ENCODE results near the gene CADM1.

CADM1 gene

DNA sequence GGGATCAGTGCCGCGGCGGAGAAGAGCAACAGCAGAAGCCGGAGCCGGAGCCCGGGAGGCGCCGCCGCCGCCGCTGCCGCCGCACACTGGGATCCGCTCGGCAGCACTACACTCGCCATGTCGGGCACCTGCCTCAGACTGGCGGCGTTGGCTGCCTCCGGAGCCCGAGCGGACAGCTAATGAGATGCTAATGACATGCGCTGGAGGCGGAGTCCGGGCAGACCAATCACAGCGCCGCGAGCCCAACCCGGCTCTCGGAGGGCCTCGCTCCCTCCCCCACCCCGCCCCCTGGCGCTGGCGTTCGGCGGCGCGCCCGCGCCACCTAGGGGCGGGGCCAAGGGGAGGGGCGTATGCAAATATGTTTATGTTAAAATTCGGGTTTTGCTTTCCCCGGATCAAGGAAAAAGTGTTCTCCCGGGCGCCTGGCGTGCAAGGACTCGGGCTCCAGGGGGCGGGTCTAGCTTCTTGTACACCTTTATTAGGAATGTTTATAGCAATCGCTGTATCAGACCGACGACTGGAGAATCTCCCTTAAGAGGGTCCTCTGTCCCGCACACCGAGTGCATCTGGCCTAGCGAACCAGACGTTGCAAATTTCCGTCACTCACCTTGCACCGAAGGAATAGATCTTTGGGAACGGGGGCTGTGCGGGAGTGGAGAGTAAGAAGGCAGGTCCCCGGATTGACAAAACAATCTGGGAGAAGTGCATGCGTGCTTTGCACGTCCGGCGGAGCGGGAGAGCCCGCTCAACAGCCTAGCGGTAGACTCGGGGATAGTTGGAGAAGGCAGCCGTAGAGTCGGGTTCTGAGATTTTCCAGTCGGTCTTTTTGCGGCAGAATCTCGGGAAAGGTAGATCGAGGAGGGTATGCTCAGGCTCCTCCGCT is at the start of gene CADM1:
Gene CADM1, minus strand, starts transcription at position 140 of the 883 bp plus-strand sequence.
- peak; percentile 99 for DNase-seq

DNA sequence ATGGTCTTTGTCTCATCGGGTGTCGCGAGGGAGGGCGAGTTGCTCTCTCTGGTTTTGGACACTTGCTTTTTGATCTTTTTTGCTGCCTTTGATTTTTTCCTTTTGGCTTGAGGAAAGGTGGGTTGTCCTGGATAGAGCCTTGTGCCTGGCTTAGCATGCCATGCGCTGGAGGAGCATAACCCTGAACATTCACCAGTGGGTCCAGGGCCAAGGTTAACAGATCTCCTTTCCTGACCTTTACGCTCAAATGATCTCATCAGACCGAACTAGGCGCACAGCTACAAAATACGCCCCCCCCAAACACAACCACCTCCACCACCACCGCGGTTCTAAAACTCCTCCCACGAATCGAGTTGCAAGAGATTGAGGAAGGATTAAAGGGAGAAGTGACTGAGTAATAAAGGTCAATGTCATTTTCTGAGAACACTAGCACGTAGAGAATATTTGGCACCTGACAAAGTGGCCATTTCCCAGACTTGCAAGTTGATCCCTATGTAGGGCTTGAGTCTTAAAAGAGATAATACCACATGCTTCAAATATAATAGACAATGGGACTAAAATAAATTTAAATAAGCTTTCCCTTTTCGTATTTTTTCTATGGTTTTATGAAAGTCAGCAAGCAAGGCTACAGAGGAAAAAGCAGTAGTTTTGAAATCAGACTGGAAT is 48.7 kb upstream of the CADM1 start:
- no peak for DNase-seq

DNA sequence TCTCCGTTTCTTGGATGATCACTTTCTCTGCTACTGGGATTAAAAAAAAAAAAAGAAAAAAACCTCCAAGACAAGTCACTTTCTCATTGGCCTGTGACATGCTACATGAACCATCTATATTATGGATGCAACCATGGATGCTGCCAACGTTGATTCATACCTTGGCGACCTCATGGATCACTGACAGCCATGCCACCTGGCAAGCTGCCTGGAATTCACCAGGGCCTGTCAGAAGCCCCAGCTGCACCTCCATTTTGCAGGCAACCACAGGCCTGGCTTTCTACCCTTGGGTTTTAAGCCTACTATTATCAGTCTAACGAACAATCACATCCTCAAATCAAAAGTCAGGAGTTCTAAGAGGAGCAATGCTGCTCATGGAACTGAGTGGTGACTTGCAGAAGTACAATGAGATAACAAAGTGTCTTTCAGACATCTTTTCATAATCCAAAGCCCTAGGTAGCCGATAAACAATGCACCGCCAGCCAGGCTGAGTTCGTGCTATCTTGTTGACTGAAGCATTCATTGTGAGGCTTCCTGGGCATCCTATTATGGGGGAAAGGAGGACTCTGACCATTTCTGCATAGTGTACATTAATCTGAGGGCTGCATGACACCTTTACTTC is 48.0 kb upstream of the CADM1 start:
- no peak for DNase-seq

DNA sequence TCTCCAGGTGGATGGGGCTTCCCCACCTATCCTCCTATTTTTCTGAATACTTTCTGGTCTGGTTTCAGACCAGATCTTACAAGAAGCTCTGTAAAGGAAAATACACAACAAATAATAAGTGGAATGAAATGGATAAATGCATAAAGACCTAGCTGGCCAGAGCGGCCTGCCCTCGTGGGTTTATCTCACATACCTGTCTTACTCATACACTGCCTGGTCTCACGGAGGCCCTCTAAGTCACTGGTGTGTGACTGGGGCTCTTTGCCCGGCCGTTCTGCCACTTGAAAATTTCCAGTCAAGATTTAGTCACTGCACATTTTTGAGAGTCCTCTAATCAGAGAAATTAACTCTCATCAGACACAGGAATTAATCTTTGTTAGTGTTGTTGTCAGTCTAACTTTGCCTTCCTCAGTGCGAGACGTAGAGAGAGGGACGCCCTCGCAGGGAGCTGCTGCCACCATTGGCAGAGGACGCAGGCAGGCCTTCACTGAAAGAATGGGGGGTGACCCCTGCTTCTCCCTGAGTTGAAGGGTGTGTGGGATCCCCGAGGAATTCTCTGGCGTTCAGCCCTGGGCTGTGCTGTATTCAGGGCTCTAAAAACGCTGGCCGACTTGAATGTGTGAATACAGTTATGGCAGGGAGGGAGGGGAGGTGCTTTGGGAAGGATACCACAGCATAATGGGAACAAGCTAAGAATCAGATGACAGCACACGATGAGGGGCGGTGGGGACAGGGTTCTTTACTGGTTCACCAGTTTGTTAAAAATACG is 46.3 kb upstream of the CADM1 start:
- DNase-seq, result no peak

DNA sequence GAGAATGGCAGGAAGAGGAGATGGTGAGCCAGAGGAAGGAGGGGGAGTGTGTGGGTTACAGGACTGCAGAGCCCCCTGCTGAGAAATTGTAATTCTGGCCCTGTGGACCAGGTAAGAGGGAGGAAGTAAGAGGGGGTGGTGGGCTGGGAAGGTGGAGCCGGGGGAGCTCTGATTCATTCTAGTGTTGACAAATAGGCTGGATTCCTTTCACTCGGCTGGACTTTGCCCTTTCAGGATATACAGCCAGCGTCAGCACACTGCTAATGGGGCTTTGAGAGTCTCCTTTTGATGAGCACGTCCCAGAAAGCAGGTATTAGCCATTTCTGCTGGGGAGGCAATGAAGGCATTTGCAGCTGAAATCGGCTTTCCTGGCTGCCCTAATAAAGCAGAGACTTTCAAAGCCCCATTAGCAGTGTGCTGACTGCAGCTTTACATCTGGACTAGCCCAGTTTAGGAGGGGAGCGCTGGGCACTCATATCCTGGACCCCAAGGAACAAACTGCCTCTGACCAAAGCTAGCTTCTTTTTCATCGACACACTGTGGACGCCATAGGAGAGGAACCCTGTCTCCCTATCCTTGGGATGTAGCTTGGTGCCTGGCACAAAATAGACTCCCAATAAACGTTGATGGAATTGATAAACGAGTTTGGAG is 44.8 kb upstream of the CADM1 start:
- DNase-seq, result no peak

DNA sequence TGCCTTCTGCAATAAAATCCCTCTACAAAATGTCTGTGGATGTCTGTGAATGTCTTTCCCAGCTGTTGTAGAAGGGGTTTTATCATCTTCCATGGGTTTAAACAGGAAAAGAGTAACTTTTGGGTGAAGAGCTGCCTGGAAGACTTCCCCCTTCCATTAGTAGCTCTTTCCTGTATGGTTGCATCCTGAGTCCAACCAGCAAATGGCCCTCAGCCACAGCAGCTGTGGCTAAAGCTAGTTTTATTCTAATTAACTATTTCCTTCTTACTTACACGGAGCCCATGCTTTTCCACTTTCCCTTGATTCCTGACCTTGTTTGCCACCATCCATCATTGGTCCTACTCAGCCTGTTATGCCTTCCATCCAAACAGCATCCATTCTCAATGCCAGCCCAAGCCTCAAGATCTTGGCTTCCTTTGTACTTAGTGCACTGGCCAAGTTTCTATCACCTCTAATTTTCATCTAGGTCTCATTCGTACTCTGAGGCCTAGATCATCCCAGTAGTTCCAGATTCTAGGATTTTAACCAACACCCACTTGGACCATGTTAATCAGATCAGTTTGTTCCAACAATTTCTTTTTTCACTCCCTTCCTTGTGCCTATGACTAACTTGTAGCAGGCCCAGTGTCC is 41.5 kb upstream of the CADM1 start:
- DNase-seq, result no peak

DNA sequence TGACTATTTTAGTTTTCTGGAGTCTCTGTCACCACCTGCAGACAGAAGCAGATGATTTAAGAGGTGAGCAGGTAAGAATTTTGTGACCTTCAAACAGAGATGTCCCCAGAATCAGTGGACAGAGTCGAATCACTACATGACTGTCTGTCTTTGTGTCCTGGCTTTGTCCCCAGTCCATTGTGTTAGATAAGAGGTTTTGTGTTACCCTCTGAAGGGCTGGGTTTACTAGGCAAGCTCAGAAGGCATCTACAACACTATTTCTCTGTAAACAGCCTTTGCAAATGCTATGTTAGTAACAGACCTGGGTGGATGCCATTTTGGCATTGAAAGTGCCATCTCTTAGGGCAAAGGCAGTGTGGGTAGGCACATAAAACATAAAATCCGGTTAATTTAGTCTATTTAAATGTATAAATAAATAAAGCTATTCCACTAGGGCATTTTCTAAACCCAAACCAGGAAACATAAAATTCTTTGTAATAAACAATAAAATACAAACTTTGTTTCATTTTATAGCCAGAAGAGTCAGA is 40.3 kb upstream of the CADM1 start:
- DNase-seq, result peak; percentile 25

DNA sequence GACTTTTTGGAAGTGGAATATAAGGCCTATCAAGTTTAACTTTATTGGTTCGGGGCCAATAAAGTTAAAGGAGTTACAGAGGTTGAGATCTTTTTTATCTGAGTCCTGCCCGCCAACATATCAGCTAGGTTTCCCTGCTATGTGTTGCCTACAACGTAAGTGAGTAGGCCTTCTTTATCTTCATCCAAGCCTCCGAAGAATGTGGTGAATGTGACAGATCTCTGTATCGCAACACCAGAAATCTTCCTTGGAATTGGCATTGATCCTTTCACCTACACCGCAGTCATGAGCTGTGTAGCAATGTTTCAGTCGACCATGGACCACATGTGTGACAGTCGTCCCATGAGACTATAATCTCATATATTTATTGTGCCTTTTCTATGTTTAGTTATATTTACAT is 37.3 kb upstream of the CADM1 start:
- DNase-seq, result no peak

DNA sequence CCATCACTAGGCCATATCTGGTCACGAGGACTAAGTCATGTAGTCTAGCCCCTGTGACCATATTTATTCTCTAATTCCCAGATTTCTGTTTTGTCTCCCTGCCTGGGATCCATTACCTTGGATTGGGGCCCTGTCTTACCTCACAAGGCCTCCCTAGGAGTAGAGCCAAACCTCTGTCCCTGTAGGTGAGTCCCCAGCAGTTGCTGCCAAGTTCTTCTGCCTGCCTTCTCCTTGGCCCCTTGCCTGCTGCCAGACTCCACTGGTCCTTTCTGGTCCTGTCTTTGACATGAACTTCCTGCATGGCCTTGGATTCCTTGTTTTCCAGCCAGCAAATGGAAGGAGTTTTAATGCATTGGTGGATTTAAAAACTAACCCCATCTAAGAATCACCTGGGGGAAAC is 35.6 kb upstream of the CADM1 start:
- DNase-seq, result no peak

DNA sequence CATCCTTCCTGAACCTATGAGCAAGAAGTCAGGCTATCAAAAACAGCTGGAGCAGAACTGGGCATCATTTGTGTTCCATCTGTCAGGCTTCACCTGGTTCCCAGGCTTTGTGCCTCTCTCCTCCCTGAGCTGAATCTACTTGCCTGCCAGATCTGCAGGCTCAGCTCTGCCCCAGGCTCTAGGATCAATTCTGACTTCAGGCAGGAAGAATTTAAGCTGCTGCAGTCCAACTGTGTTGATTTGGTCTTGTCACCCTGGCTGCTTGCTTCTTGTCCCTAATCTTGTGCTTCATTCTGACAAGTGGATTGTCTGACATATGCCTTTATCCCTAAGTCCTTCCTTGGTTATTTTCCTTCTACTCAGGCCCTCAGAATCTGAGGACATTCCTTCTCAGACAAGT is 31.6 kb upstream of the CADM1 start:
- no peak for DNase-seq

DNA sequence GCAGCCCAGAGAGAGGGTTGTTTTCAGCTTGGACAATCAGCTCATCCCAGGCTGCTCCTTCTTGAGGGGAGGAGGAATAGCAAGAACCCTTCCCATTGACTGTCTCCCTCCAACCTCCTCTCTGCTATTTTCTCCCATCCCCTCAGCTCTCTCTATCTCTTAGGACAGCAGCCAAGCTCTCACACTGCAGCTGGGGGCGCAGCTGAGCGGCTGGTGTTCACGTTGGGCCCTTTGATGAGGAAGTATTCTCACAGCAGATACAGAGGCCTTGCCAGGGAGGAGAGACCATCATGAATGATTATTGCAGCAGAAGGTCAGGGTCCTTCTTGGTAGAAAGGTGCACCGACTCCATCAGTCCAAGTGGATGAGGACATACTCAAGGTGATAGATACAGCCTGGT is 26.5 kb upstream of the CADM1 start:
- DNase-seq, result no peak

DNA sequence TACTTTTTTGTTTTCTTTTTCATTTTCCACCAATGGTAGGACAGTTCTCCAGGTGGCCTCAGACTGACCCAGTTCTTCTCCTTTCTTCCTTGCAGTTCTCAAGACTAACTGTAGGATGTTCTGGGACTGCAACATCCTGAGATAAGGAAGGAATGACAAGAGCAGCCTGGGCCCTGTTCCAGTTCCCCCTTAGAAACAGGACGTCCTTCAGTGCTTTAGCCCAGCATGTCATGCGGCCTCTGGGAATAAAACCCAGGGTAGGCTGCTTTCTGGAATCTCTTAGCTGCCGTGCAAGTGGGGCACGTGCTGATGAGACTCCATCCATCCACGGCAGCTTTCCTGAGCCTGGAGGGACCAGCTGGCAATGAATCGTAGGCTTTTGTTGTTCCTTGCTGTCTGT is 24.0 kb upstream of the CADM1 start:
- no peak for DNase-seq

DNA sequence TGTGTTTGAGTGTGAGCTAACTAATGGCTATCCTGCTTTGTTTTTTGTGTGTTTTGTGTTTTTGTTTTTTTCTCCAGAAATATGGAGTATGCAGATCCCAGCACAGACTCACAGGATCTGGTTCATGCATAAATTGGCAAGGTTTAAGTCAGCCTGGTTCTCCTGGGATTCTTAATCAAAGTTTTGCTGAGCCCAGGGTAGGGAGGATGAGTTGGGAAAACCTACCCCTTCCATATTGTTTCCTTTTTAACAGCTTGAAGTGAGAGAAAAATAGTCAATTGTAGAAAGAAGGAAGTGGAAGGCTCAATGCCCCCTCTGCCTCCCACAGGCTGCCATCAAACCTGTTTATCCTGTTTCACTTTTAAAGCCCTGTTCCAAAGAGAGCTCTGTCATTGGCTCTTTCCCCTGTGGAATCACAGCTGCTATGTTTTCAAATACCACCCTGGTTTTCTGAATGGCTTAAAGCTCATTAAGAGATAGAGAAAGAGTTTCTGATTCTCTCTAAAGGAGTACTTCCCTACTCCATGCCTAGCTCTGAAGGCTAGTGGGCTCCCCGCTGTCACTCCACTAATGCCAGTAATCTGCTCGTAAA is 23.4 kb upstream of the CADM1 start:
- DNase-seq, result no peak

DNA sequence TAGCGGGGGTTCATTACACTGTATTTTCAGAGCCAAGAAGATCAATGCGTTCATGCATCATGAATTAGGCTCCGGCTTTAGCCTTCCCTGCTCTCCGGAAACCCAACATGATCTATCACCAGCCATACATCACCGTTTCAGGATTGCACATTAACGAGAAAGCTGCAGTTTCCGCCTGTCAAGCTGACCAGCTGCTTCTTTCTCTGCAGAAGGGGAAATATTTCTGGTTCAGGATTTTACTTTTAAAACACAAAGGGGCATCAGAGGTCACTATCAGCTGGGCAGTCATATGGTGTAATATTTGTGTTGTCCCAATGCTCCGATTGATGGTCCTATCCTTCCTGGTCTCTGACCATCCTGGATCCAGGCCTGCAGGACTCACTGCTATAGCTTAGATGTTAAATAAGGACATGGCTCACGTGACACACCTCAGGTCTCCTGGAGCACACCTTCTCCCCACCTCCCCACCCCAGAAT is 21.4 kb upstream of the CADM1 start:
- DNase-seq, result no peak

DNA sequence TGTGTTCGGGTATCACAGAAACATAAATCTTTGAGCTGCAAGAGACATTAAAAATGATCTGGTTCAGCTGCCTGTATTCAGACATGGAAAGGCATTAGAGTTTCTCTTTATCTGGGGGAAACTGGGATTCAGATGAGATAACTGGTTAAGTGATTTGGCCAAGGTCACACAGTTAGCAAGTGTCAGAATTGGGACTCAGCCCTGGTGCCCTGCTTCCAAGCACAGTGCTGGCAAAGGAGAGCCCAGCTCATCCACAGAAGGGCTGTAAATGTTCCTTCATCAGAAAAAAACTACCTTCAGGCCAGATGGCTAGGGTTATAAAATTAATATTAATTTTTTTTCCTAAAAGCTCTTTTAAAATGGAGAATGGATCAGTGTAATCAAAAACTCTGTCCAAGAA is 20.4 kb upstream of the CADM1 start:
- no peak for DNase-seq

DNA sequence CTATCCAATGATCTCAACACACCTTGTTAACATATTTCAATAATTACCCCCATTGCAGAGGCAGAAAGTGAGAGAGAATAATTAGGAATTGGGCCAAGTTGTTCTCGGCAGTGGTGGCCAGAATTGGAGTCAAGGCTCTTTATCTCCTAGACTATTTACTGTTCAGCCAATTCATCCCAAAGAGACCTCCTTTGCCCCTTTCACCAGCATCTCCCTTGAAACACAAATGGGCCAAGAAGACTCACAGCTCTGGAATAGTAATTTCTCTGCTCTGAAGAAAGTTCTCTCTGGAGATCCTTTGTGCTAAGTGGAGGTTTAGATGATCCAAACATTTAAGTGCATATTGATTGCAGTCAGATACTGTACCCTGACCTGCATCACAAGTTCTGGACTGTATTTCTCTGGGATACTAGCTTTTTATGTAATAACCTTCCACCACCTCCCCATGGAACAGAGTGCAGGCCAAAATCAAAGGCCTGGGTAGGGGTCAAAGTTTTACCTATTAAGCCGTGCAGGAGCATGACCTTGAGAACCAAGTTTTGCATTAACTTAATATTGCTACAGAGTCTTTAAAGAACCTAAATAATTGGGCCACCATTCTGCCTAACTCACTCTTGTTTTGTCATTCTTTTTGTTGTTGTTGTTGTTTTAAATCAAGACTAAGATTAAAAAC is 19.6 kb upstream of the CADM1 start:
- no peak for DNase-seq

DNA sequence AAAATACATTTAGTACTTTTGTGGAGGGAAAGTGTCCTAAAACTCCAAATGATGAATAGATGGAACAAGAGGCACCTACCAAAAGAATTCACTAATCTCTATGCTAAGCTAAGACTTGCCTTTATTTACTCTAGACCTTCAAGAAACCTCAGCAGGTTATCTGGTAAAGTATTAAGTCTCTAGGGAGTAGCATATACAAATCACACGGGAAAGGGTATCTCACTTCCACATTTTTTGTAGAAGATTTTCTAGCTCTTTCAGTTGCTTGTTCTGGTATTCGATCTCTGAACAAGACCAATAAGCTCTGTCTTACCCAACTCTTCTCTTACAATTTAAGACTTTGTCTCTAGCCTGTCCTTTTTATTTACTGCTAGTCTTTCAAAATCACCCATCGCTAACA is 18.1 kb upstream of the CADM1 start:
- DNase-seq, result no peak

DNA sequence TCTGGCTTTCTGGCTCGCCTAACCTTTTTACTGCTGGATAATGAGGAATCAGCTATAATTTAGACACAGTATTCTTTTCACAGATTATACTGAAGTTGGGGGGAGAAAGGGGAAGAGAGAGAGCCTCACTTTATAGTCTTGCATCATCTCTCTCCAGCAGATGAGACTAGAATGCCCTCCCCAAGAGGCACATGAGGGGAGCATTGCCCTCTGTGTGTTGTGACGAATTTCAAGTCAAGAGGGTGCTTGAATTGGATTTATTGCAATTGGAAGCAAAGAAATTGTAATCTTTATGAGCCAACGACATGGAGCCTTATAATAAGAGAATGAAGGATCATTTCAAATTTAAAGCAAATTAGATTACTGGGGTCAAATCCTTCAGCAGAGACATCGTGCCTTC is 17.6 kb upstream of the CADM1 start:
- DNase-seq, result no peak

DNA sequence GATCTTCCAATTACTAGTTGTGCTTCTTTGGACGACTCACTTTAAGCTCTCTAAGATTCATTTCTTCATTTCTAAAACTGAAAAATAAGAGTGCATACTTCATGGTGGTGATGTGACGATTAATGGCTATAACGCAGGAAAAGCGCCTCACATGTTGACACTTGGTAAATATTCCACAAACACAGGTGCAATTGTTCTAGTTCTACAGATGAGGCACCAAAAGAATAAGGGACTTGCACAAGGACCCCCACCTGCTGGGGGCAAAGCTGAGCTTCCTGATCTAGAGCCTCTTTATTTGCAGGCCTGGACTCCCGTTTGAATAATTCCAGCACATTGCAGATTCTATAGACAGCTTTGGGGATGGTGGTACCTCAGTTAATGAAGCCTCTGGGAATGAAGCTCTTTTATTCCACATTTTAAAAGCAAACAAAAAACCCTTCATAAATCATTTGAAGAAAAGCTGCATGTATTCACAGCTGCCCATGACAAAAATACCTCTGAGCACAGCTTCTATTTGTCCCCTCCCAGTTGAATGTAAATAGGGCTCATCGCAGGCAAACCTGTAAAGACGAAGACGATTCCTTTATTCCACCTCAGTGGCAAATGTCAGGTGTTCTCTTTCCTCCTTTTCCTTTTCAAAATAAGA is 14.9 kb upstream of the CADM1 start:
- DNase-seq, result peak; percentile 24

Data from NCI-H1092 (cell line).